SK-N-SH treated with all-trans-retinoic acid at 6 μM for 48 hours (cell line): ENCODE results near the gene UBA1.

Experiments
- ATAC-seq: fragments of 200-7000 bp; cut with Tn5 transposase; 3 replicates; pipeline ENCODE4 v1.9.1; 2020; ENCODE audit warnings: mild to moderate bottlenecking, moderate library complexity
- ARNTL ChIP-seq: fragments of 450-650 bp; formaldehyde crosslinking; IDR thresholded peaks from 2 replicates; pipeline ENCODE4 v1.5.0; 2020; ENCODE audit warnings: low read depth, mild to moderate bottlenecking, moderate library complexity, borderline replicate concordance
- BACH2 ChIP-seq: fragments of 250-450 bp; sonication (Bioruptor Pico); IDR thresholded peaks from 2 replicates; pipeline ENCODE4 v1.9.0; 2021; ENCODE audit warnings: mild to moderate bottlenecking, borderline replicate concordance
- CREB5 ChIP-seq: fragments of 250-450 bp; sonication (Bioruptor Pico); IDR thresholded peaks from 2 replicates; pipeline ENCODE4 v1.5.1; 2020; ENCODE audit warnings: low read depth, mild to moderate bottlenecking, moderate library complexity
- CSDC2 ChIP-seq: fragments of 250-450 bp; sonication (Bioruptor Pico); IDR thresholded peaks from 2 replicates; pipeline ENCODE4 v1.5.0; 2020; ENCODE audit warnings: mild to moderate bottlenecking, moderate library complexity
- CSRNP3 ChIP-seq: fragments of 250-450 bp; sonication (Bioruptor Pico); IDR thresholded peaks from 2 replicates; pipeline ENCODE4 v1.5.1; 2021; ENCODE audit warnings: mild to moderate bottlenecking, moderate library complexity
- GLIS3 ChIP-seq: fragments of 250-450 bp; sonication (Bioruptor Pico); IDR thresholded peaks from 2 replicates; pipeline ENCODE4 v1.5.0; 2020; ENCODE audit warnings: mild to moderate bottlenecking, moderate library complexity
- ISL1 ChIP-seq: fragments of 250-450 bp; sonication (Bioruptor Pico); IDR thresholded peaks from 2 replicates; pipeline ENCODE4 v2.1.2; 2022; ENCODE audit warnings: mild to moderate bottlenecking, moderate library complexity
- OSR1 ChIP-seq: fragments of 250-450 bp; sonication (Bioruptor Pico); IDR thresholded peaks from 2 replicates; pipeline ENCODE4 v1.8.0; 2022; ENCODE audit warnings: moderate library complexity, mild to moderate bottlenecking, inconsistent platforms
- POU6F1 ChIP-seq: fragments of 250-450 bp; sonication (Bioruptor Pico); IDR thresholded peaks from 2 replicates; pipeline ENCODE4 v1.8.0; 2021; ENCODE audit warnings: low read depth, mild to moderate bottlenecking, moderate library complexity, borderline replicate concordance
- PPARA ChIP-seq: fragments of 250-450 bp; sonication (Bioruptor Pico); IDR thresholded peaks from 2 replicates; pipeline ENCODE4 v1.5.0; 2020; ENCODE audit warnings: mild to moderate bottlenecking, borderline replicate concordance
- RARB ChIP-seq: fragments of 250-450 bp; sonication (Bioruptor Pico); IDR thresholded peaks from 2 replicates; pipeline ENCODE4 v1.8.0; 2021; ENCODE audit warnings: mild to moderate bottlenecking, moderate library complexity
- TCF4 ChIP-seq: fragments of 250-450 bp; sonication (Bioruptor Pico); IDR thresholded peaks from 2 replicates; pipeline ENCODE4 v1.8.0; 2021; ENCODE audit warnings: mild to moderate bottlenecking, moderate library complexity, borderline replicate concordance
- TOX ChIP-seq: fragments of 250-450 bp; sonication (Bioruptor Pico); IDR thresholded peaks from 2 replicates; pipeline ENCODE4 v1.8.0; 2021; ENCODE audit warnings: mild to moderate bottlenecking, moderate library complexity, borderline replicate concordance
- TSHZ2 ChIP-seq: fragments of 250-450 bp; sonication (Bioruptor Pico); IDR thresholded peaks from 2 replicates; pipeline ENCODE4 v1.5.0; 2020; ENCODE audit warnings: mild to moderate bottlenecking, moderate library complexity
- ZC3H10 ChIP-seq: fragments of 250-450 bp; sonication (Bioruptor Pico); IDR thresholded peaks from 2 replicates; pipeline ENCODE4 v1.5.1; 2021; ENCODE audit warnings: mild to moderate bottlenecking, moderate library complexity
- ZFP30 ChIP-seq: fragments of 450-650 bp; formaldehyde crosslinking; IDR thresholded peaks from 2 replicates; pipeline ENCODE4 v1.5.0; 2022; ENCODE audit warnings: mild to moderate bottlenecking, moderate library complexity
- ZNF565 ChIP-seq: fragments of 450-650 bp; formaldehyde crosslinking; conservative IDR thresholded peaks from 2 replicates; pipeline ENCODE4 v1.5.0; 2020; ENCODE audit warnings: low read depth, mild to moderate bottlenecking, moderate library complexity
- ZNF70 ChIP-seq: fragments of 450-650 bp; formaldehyde crosslinking; IDR thresholded peaks from 2 replicates; pipeline ENCODE4 v1.5.0; 2020; ENCODE audit warnings: mild to moderate bottlenecking, moderate library complexity
- ZNF8 ChIP-seq: fragments of 450-650 bp; formaldehyde crosslinking; IDR thresholded peaks from 2 replicates; pipeline ENCODE4 v1.5.0; 2020; ENCODE audit warnings: mild to moderate bottlenecking, moderate library complexity

Gene UBA1

GRCh38 chrX:47217121-47217851 is 23.7 kb downstream of the UBA1 start:
- TF ChIP-seq ZNF8 (CRISPR knock-in tag): no peak
- no peak for TF ChIP-seq GLIS3 (CRISPR knock-in tag)
- no peak for TF ChIP-seq OSR1 (CRISPR knock-in tag)
- TF ChIP-seq TSHZ2 (CRISPR knock-in tag): no peak
- TF ChIP-seq ISL1 (CRISPR knock-in tag): no peak
- no peak for TF ChIP-seq ZC3H10 (CRISPR knock-in tag)
- TF ChIP-seq ARNTL (CRISPR knock-in tag): no peak
- no peak for TF ChIP-seq CREB5 (CRISPR knock-in tag)
- no peak for TF ChIP-seq CSRNP3 (CRISPR knock-in tag)
- TF ChIP-seq TOX (CRISPR knock-in tag): no peak
- TF ChIP-seq TCF4: no peak
- TF ChIP-seq POU6F1 (CRISPR knock-in tag): no peak
- TF ChIP-seq ZFP30 (CRISPR knock-in tag): no peak
- no peak for TF ChIP-seq ZNF565 (CRISPR knock-in tag)
- no peak for TF ChIP-seq CSDC2 (CRISPR knock-in tag)
- TF ChIP-seq BACH2 (CRISPR knock-in tag): no peak
- TF ChIP-seq, all 23 proteins: peak for 0

DNA sequence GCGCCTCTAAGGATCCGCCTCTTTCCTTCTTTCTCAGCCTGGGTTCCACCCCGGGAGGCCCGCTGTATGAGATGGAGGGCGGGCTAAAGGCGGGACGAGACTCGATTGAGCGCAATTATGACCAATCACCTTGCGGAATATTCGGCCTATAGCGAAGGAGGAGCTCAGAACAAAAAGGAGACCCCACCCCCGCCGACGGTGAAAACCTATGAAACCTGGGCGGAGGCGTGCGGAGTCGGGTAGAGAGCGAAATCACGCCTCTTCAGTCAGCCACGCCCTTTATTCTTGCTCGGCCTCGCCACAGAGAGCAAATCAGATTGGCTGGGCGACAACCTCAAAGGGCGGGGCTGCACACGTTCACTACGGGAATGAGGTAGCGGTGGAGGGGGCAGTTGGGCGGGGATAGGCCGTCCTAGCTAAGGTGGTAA is 24.2 kb downstream of the UBA1 start:
- peak; percentile 92 for ATAC-seq
- TF ChIP-seq TOX (CRISPR knock-in tag) (no peak), BACH2 (CRISPR knock-in tag) (no peak), RARB (CRISPR knock-in tag) (no peak), CSRNP3 (CRISPR knock-in tag) (no peak), TCF4 (no peak)

More at GRCh38 chrX:47217121-47217851, 23.7 kb downstream of the UBA1 start:
- ATAC-seq: peak; percentile 5

GRCh38 chrX:47218280-47218919 is 24.8 kb downstream of the UBA1 start, which contains the start of gene CDK16:
Gene CDK16 (plus strand): TSS chrX:47218681. CDS start chrX:47223558, 4,877 bp downstream.
- peak; percentile 70 for ATAC-seq
- TF ChIP-seq PPARA: no peak
- no peak for TF ChIP-seq ZNF70
- TF ChIP-seq TCF4: no peak
- no peak for TF ChIP-seq ZFP30 (CRISPR knock-in tag)
- no peak for TF ChIP-seq OSR1 (CRISPR knock-in tag)
- no peak for TF ChIP-seq CSRNP3 (CRISPR knock-in tag)
- TF ChIP-seq BACH2 (CRISPR knock-in tag): no peak
- no peak for TF ChIP-seq ZC3H10 (CRISPR knock-in tag)
- TF ChIP-seq CREB5 (CRISPR knock-in tag): no peak
- no peak for TF ChIP-seq TSHZ2 (CRISPR knock-in tag)
- TF ChIP-seq ZNF565 (CRISPR knock-in tag): no peak
- TF ChIP-seq ARNTL (CRISPR knock-in tag): no peak
- no peak for TF ChIP-seq ZNF8 (CRISPR knock-in tag)
